HG02588 (cell line): ENCODE measurements around the gene FIZ1.

Experiments used
- ATAC-seq: cut with Tn5 transposase; IDR thresholded peaks from one replicate; pipeline ENCODE4 v1.9.1; 2021; ENCODE audit warnings: mild to moderate bottlenecking, moderate library complexity; ENCODE audit not compliant: unreplicated experiment

The FIZ1 gene

DNA sequence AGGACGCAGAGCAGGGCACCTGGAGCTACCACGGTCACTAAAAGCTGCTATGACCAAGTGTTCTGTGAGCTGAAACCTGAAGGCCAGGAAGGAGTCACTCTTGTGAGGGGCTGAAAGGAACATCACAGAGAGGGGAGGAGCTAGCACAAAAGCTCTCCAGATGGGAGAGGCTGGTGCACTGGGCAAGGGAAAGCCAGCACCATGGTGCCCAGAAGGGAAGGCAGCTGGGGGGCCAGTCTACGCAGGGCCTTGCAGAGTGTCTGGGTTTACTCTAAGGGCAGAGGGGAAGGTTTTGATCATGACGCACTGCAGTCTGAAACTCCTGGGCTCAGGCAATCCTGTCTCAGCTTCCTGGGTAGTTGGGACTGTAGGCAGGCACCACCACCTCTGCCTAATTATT is 37.4 kb upstream of the FIZ1 start:
- no peak for ATAC-seq

DNA sequence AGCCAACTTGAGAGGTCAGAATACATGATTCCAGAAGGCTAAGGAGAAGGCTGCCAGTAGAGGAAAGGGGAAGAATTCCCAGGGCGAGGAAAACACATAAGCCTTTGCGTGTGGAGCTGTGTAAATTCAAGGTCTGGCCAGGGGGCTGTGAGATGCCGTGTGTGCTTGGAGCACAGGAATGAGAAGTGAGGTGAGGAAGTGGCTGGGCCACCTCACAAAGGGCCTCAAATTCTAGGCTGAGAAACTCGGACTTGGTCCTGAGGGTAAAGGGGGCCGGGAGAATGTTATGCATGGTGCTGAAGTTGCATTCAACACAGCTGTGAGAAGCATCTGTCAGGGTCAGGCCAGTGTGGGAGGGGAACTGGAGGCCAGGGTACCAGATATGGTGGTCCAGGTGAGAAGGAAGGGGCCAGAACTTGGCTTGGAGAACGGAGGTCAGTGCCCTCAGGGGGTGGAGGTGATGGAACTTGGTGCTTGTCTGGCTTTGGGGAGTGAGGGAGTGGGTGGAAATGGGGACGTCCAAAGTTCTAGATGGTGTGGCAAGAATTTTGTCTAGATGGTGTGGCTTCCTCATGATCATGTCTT is 36.6 kb upstream of the FIZ1 start:
- no peak for ATAC-seq

DNA sequence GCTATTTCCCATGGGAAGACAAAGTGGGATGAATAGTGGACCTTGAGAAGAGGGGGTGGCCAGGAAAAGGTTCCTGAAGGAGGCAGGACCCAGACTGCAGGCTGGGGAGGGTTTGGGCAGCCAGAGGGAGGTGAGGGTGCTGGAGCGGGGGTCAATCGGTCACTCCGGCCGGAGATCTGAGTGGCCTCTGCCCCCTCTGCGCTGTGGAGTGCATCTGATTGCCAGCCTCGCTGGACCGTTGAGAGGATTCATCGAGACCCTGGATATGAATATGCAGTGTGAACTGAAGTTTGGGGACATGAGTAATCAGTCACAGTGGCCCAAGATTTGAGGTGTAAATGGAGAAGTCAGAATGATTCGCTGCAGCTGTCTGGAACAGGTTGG is 36.0 kb upstream of the FIZ1 start:
- ATAC-seq, result no peak

DNA sequence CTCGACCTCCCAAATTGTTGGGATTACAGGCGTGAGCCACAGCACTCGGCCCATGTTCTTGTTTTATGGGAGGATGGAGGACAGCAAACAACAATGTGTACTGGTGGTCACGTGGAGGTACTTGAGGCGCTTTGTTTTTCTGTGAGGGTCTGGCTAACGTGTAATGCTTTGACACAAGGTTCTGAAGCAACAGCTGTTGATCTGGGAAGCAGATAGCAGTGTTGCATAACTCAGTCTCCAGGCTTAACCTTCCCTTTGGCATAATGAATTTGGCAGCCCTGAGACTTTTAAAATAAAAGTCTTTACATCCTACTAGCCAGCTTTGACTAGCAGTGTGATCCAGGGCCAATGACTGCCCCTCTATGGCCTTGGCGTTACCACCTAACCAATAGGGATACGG is 34.5 kb upstream of the FIZ1 start:
- no peak for ATAC-seq

DNA sequence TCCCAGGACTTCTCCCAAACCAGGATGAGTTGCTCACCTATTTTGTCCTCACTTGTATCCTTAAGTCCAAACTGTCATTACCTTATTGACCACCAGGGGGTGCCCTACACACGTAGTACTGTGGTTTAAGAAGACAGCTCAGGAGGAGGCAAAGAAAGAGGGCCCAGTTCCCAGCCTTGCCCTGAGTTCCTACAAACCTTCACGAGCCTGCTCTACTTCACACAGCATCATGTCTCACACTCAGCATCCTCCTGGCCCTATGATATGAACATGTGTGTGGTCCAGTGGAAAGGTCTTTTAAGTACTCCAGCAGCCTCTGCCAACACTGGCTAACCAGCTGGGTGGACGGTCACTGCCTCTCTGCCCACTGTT is 33.1 kb upstream of the FIZ1 start:
- no peak for ATAC-seq

DNA sequence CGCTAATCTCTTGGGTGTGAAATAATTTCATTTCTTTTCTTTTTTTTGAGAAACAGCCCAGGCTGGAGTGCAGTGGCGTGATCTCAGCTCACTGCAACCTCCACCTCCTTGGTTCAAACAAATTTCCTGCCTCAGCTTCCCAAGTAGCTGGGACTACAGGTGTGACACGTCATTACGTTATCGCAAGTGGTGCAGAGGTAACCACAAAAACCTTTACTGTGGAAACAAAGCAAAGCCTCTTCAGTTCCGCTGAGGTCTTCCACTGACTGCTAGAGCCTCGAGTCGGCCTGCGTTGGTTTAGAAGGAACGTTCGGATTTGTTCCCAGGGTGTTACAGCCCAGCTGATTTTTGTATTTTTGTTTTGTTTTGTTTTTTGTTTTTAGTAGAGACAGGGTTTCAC is 27.0 kb upstream of the FIZ1 start:
- no peak for ATAC-seq

DNA sequence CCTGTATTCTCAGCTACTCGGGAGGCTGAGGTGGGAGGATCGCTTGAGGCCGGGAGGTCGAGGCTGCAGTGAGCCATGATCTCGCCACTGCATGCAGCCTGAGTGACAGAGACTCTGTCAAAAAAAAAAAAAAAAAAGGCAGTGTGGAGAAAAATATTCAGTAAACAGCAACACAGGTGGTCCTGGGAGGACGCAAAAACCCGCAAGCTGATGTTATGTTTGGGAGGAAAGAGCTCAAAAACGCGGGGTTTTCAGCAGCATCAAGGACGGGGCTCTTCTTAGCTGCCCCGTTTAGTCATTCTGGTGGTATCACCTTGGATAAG is 25.6 kb upstream of the FIZ1 start:
- no peak for ATAC-seq

DNA sequence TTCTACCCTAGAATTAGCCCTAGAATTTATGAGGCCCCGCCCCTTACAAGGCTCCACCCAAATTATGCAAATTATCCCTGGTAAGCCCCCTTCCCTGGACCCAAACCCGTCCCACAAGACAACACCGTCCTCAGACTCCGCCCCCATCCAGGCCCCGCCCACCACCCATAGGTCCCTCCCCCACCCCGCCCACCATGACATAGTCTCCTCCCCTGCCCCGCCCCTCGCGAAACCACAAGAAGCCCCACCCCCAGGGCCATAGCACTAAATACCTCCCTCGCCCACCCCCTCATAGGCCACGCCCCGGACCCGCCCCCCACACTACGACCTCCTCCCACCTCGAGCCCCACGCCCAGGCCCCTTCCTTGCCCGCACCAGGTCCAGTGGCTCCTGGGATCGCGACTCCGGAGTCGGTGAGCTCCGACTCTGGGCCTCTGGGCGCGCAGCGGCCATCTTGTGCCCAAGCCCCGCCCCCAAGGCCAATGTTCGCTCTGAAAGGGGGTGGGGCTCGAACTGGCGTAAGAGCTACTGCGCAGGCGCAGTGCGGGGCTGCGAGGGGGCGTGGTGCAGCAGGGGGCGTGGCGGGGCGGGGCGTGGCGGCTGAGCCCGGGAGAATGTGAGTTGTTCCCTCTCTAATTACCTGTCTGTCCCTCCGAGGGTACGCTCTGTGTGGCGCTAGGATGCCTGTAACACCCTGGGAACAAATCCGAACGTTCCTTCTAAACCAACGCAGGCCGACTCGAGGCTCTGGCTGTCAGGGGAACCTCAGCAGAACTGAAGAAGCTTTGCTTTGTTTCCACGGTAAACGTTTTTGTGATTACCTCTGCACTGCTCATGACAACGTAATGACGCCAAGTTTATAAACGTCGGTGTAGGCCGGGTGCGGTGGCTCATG is 25.0 kb upstream of the FIZ1 start, which contains the start of gene ZNF784:
TSS of gene ZNF784 (minus strand) at position 458 of the 895 bp plus-strand sequence. CDS start at position 453, 5 bp downstream.
- ATAC-seq, result peak; percentile 64

DNA sequence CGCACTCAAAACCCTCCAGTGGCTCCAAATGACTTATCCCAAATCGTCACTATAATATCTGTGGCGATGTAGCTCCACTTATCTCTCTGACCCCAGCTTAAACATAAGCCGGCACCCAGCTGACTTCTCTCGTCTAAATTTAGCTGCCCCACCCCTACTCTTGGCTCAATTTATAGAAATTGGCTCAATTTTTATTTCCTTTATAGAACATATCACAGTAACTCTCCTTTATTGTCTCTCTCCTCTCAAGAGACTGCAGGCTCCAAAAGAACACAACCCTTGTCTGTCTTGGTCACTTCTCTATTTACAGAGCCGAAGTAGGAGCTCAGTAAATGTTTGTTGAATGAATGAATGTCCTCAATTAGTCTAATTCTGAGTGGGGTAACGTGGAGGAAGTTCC is 24.2 kb upstream of the FIZ1 start:
- no peak for ATAC-seq

DNA sequence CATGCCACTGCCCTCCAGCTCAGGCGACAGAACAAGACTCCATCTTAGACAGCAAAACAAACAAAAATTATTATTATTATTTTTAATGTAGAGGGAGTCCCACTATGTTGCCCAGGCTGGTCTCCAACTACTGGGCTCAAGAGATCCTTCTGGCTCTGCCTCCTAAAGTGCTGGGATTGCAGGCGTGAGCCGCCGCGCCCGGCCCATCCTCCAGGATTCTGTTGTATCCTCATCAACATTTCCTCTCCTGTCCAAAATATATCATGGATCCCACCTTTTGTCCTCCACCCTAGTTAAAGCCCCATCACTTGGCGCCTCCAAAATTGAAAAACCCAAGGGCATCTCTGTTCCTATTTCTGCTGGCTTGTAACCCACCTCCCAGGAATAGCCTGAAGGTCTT is 23.8 kb upstream of the FIZ1 start:
- no peak for ATAC-seq

DNA sequence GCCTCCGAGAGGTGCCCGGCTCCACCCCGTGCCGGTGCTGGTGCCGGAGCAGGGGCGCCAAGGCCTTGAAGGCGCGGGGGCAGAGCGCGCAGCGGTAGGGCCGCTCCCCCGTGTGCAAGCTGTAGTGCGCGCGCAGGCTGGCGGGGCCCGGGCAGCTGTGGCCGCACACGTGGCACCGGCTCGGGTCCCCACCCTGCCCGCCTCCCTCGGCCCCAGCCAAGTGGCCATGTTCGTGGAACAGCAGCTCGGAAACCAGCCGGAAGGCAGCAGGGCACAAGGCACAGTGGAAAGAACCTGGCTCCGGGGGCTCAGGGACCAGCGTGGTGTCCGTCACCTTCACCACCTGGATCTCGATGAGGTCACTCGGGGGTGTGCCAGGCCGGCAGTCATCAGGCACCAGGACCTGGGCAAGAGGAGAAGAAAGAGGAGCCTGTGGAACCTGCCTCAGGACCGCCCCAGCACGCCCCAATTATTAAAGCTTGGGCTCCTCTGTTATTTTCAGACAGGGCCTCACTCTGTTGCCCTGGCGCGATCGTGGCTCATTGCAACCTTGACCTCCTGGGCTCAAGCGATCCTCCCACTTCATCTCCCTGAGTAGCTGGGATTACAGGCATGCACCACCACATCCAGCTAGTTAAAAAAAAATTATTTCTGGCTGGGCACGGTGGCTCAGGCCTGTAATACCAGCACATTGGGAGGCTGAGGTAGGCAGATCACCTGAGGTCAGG is 23.1 kb upstream of the FIZ1 start:
- no peak for ATAC-seq

DNA sequence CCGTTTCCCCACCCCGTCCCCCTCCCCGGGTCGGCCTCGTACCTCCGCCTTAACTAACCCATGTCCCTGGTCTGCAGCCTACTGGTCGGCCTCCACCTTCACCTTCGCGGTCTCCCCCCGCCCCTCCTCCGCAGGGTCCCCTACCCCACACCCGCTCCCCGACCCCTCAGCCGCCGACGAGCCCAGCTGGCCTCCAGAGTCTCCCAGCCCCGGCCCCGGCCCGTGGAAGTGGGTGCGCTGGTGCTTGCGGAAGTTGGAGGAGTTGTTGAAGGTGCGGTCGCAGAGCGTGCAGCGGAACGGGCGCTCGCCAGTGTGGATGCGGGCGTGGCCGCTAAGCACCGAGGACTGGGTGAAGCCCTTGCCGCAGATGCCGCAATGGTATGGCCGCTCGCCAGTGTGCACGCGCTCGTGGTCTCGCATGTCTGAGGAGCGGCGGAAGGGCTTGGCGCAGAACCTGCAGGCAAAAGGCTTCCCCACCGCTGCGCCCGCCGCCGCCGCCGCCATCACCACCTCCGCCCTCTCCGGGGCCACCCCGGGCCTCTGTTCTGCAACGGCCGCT is 22.4 kb upstream of the FIZ1 start:
- no peak for ATAC-seq

DNA sequence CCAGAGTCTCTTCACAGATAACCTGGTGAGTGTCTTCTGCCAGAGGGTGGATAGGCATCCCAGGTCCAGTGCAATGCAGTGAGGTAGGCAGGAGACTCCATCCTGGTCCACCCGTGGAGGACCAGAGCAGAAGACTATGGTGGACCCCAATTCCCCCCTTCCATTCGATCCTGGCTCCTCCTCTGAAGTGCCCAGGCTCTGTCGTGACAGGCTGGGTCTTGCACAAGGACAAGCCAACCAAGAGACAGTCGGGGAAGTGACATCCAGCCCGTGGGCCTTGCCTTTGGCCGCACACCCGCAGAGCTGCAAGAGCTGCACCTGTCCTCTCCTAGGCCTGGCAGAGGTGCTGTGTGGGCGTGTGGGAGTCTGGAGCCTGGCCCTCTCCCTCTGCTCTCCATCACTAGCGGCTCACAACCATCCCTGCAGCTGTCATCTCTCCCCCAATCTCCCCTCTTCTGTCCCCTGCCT is 21.9 kb upstream of the FIZ1 start:
- ATAC-seq, result no peak

DNA sequence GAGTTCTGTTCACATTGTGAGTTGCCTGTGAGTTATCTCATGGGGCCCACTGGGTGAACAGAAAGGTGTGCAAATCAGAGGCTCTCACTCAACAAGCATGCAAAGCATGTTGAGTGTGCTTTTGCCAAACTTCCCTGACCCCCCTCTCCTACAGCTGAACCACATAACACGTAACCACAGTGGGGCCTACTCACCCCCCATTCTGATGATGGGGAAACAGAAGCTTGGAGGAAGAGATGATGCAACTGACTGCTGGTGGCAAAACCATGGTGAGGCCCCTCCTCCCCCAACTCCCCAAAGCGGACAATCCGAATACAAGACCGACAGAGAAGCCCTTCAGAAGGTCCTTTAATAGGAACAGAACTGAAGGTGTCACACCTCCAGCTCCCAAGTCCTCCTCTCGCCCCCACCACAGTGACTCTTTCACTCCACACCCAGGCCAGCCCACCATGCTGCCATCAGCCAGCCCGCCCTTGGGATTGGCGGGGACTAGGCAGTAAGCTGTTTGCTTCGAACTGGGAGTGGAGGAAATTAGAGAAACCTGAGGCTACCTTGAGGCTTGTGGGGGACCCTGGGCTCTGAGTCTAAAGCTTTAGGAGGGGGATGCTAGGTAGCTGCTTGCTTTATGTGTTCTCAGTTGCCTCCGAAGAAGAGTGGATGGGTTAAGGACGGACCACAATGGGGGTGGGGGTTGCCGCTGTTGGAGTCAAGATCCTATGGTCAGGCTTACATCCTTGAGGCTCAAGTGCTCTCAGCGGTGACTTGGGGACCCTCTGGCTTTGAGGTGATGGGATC is 21.3 kb upstream of the FIZ1 start:
- ATAC-seq, result no peak

DNA sequence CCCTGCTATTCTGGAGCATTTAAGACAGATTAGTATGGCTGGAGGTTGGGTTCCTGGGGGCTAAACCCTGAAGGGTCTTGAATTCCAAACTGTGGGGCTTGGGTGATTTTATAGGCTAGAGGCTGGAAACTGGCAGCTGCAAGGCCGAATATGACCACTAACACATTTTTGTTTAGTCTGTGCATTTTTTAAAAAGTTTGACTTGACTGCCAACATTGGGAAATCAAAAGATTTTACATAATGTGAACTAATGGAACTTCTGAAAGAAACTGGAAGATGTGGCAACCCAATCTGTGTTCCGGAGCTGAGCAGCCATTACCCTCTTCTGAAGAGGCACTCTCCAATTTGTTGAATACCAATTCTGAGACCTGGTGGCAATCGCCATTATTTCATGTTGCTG is 20.0 kb upstream of the FIZ1 start:
- no peak for ATAC-seq

DNA sequence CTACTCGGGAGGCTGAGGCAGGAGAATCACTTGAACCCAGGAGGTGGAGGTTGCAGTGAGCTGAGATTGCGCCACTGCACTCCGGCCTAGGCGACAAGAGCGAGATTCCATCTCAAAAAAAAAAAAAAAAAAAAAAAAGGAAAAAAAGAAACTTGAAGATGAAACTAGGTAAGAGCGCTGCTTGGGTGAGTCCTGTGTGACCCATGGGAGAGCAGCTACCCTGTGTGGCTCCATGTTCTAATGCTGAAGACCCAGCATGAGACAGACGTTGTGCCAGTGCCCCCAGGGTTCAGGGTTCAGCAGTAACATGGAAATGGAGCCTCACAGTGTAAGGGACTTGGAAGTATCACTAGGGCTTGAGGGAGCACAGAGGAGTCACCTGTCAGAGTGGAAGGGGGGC is 19.1 kb upstream of the FIZ1 start:
- no peak for ATAC-seq

DNA sequence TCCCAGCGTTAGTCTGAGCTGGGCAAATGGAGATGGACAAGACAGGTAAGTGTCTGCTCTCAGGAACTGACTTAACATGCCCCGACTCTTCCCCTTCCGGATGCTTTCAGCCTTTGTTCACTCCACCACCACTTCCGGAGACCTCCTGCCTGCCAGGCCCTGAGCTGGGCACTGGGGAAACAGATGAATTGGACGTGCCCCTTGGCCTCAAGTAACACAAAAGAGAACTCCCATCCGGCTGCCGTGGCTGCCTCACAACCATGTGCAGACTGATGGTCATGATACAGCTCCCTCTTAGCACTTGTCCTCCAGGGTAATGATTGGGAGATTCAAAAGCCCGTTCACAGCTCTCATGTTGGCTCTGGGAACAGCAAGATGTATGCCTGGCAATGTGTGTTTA is 18.1 kb upstream of the FIZ1 start:
- ATAC-seq, result no peak

DNA sequence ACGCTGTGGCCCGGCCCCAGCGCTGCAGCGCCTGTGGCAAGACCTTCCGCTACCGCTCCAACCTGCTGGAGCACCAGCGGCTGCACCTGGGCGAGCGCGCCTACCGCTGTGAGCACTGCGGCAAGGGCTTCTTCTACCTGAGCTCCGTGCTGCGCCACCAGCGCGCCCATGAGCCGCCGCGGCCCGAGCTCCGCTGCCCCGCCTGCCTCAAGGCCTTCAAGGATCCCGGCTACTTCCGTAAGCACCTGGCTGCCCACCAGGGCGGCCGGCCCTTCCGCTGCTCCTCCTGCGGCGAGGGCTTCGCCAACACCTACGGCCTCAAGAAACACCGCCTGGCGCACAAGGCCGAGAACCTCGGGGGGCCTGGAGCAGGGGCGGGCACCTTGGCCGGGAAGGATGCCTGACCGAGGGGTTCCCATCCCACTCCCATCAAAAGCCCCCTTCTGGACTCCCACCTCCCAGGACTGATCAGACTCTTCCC is 17.1 kb upstream of the FIZ1 start:
- no peak for ATAC-seq

DNA sequence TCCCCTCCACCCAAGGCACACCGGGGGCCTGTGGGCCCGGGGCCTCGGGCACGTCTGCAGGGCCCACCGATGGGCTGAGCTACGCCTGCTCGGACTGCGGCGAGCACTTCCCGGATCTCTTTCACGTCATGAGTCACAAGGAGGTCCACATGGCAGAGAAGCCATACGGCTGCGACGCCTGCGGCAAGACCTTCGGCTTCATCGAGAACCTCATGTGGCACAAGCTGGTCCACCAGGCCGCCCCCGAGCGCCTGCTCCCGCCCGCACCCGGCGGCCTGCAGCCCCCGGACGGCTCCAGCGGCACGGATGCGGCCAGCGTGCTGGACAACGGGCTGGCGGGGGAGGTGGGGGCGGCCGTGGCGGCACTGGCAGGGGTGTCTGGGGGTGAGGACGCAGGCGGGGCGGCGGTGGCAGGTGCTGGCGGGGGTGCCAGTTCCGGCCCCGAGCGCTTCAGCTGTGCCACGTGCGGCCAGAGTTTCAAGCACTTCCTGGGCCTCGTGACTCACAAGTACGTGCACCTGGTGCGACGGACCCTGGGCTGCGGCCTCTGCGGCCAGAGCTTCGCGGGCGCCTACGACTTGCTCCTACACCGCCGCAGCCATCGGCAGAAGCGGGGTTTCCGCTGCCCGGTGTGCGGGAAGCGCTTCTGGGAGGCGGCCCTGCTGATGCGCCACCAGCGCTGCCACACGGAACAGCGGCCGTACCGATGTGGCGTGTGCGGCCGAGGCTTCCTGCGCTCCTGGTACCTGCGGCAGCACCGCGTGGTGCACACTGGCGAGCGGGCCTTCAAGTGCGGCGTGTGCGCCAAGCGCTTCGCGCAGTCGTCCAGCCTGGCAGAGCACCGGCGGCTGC is 16.5 kb upstream of the FIZ1 start:
- ATAC-seq, result no peak
